Endothelial cell of coronary artery (primary cell): ENCODE results near the gene RNASEH2B. TPM values are rescaled to one million over a fixed set of nuclear protein-coding genes. Genes with fewer than 3 reads are reported as not detected.

ENCODE experiments used
- total RNA-seq: library from RNA; depleted of rRNA; stranded (reverse); fragments of >200 nt; gene quantifications from 2 replicates; pipeline ENCODE4 v1.2.3, GENCODE V29; 2014

Gene RNASEH2B, protein sequence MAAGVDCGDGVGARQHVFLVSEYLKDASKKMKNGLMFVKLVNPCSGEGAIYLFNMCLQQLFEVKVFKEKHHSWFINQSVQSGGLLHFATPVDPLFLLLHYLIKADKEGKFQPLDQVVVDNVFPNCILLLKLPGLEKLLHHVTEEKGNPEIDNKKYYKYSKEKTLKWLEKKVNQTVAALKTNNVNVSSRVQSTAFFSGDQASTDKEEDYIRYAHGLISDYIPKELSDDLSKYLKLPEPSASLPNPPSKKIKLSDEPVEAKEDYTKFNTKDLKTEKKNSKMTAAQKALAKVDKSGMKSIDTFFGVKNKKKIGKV
- total RNA-seq: 25.6 and 31.2 TPM in 2 replicates

GRCh38 chr13:50909605-50910484 is at the start of gene RNASEH2B:
TSS of gene RNASEH2B (plus strand) at chr13:50909791. CDS start at chr13:50910077, 286 bp downstream.

Other genes starting within 250 kb of the RNASEH2B start
- not detected in 2 replicates for gene DLEU7, start 66.1 kb upstream of the RNASEH2B start, total RNA-seq
- gene C13orf42, start 201.5 kb downstream of the RNASEH2B start, total RNA-seq: 0.09 TPM in 1 of 2 replicates, not detected in the other